ENCODE data around the gene C2orf78. TPM values are rescaled to one million over a fixed set of nuclear protein-coding genes. Genes with fewer than 3 reads are reported as not detected.

C2orf78 gene
- total and polyA plus RNA-seq, 10 of the 15 experiments (the other 5 are each of a cell fraction or from before 2014, with no cell fraction given): 0.08 to 0.82 (median 0.40) TPM

DNA sequence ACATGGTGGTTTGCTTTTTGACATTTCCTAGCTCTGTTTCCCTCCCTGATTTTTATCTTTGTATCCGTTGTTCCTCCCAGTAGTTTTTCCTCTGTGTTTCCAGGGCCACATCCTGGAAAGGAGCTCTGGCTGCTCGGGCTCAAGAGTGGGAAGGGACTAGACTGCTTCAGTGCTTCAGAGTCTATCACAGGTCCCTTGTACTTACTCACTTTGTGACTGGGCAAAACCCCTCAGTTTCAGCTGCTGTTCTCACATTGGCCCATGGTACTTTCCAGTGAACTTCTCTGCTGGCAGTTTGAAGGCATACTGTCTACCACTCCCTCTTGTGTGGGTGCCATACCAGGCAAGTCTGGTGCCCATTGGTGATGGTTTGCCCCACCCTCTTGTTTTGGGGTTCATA is 37.2 kb downstream of the C2orf78 start (continued):
- TF ChIP-seq, protein P1, sequence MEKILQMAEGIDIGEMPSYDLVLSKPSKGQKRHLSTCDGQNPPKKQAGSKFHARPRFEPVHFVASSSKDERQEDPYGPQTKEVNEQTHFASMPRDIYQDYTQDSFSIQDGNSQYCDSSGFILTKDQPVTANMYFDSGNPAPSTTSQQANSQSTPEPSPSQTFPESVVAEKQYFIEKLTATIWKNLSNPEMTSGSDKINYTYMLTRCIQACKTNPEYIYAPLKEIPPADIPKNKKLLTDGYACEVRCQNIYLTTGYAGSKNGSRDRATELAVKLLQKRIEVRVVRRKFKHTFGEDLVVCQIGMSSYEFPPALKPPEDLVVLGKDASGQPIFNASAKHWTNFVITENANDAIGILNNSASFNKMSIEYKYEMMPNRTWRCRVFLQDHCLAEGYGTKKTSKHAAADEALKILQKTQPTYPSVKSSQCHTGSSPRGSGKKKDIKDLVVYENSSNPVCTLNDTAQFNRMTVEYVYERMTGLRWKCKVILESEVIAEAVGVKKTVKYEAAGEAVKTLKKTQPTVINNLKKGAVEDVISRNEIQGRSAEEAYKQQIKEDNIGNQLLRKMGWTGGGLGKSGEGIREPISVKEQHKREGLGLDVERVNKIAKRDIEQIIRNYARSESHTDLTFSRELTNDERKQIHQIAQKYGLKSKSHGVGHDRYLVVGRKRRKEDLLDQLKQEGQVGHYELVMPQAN (conservative IDR thresholded peaks at IDR 0.05): 0 out of 2 replicates have a peak, but pooled peaks have one; percentile 21
- TF ChIP-seq NR2C1 (IDR thresholded peaks at IDR 0.05) (no peak), SUZ12 (IDR thresholded peaks at IDR 0.05; ENCODE audit: unreplicated experiment) (no peak), JUND (IDR thresholded peaks at IDR 0.05; ENCODE audit: low read depth, low read length) (no peak), NRF1 (conservative IDR thresholded peaks at IDR 0.05; ENCODE audit: low read depth, low read length) (no peak), CHD4 (IDR thresholded peaks at IDR 0.05) (no peak), RUNX3 (IDR thresholded peaks at IDR 0.05; ENCODE audit: low read length) (no peak; the same call in 1 of the 2 replicates), POLR2A (IDR thresholded peaks at IDR 0.05; ENCODE audit: low read depth, low read length) (peak; percentile 34; the same call in 1 of the 2 replicates), NFIC (IDR thresholded peaks at IDR 0.05; ENCODE audit: low read depth, low read length) (0 out of 2 replicates have a peak, but pooled peaks have one; percentile 10), EP300 (IDR thresholded peaks at IDR 0.05; ENCODE audit: borderline replicate concordance in 1 of 2, control insufficient read depth in 1 of 2, low read depth in 2 of 2, low read length in 2 of 2) (no peak; a peak in 1 of 4 replicates), HCFC1 (IDR thresholded peaks at IDR 0.05; ENCODE audit: low read length) (no peak), NBN (IDR thresholded peaks at IDR 0.05) (0 out of 2 replicates have a peak, but pooled peaks have one; percentile 47), SMARCA5 (IDR thresholded peaks at IDR 0.05) (0 out of 2 replicates have a peak, but pooled peaks have one; percentile 18), GATAD2B (conservative IDR thresholded peaks at IDR 0.05; ENCODE audit: low read depth) (0 out of 2 replicates have a peak, but pooled peaks have one; percentile 45), IKZF1 (conservative IDR thresholded peaks at IDR 0.05) (peak; percentile 76; the same call in 1 of the 2 replicates), PAX5 (IDR thresholded peaks at IDR 0.05; ENCODE audit: borderline replicate concordance, low read depth, low read length) (no peak), SMC3 (IDR thresholded peaks at IDR 0.05; ENCODE audit: borderline replicate concordance, low read length) (no peak; the same call in 1 of the 2 replicates), BMI1 (IDR thresholded peaks at IDR 0.05; ENCODE audit: borderline replicate concordance) (no peak; the same call in 1 of the 2 replicates), CEBPB (IDR thresholded peaks at IDR 0.05; ENCODE audit: borderline replicate concordance in 1 of 2, low read depth in 2 of 2, low read length in 2 of 2) (no peak), ESRRA (IDR thresholded peaks at IDR 0.05; ENCODE audit: low read length) (no peak), MXI1 (IDR thresholded peaks at IDR 0.05; ENCODE audit: low read depth, low read length) (no peak)
- TF ChIP-seq, protein P2, sequence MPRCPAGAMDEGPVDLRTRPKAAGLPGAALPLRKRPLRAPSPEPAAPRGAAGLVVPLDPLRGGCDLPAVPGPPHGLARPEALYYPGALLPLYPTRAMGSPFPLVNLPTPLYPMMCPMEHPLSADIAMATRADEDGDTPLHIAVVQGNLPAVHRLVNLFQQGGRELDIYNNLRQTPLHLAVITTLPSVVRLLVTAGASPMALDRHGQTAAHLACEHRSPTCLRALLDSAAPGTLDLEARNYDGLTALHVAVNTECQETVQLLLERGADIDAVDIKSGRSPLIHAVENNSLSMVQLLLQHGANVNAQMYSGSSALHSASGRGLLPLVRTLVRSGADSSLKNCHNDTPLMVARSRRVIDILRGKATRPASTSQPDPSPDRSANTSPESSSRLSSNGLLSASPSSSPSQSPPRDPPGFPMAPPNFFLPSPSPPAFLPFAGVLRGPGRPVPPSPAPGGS (IDR thresholded peaks at IDR 0.05; ENCODE audit: borderline replicate concordance, insufficient read depth, low read depth, low read length, poor library complexity, severe bottlenecking): no peak
- TF ChIP-seq, protein P3, sequence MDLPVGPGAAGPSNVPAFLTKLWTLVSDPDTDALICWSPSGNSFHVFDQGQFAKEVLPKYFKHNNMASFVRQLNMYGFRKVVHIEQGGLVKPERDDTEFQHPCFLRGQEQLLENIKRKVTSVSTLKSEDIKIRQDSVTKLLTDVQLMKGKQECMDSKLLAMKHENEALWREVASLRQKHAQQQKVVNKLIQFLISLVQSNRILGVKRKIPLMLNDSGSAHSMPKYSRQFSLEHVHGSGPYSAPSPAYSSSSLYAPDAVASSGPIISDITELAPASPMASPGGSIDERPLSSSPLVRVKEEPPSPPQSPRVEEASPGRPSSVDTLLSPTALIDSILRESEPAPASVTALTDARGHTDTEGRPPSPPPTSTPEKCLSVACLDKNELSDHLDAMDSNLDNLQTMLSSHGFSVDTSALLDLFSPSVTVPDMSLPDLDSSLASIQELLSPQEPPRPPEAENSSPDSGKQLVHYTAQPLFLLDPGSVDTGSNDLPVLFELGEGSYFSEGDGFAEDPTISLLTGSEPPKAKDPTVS (IDR thresholded peaks at IDR 0.05; ENCODE audit: low read depth, low read length): no peak
